Caki2 (cell line): ENCODE measurements around the gene NPEPPS. TPM values are rescaled to one million over a fixed set of nuclear protein-coding genes. Genes with fewer than 3 reads are reported as not detected.
A peak's percentile ranks its signal among the peaks of the same experiment; 100 is the strongest.

Experiments used
- DNase-seq: peaks from one replicate; pipeline ENCODE4 v3.0.0-alpha.2; 2015; ENCODE audit warnings: low read depth
- in situ Hi-C: cut with HindIII; loops from 2 replicates; pipeline ENCODE4 v1.10.0; 2016; ENCODE audit warnings: low sequenced_read_pairs, low pct_unique_long_range_greater_than_20kb, mixed read lengths
- total RNA-seq: library from RNA; depleted of rRNA; stranded (reverse); fragments of >200 nt; shearing (Covaris generic); gene quantifications from 2 replicates; pipeline ENCODE4 v1.2.3, GENCODE V29; 2014; ENCODE audit warnings: low replicate concordance

Gene NPEPPS
- total RNA-seq, 1 experiment from 2014 or later: 59.0 TPM

- no peak for DNase-seq
- in situ Hi-C loops: no loop called here
Measured at GRCh38 chr17:47618410-47618809, 87.5 kb downstream of the NPEPPS start.

GRCh38 chr17:47620503-47621245 is 89.8 kb downstream of the NPEPPS start:
- no peak for DNase-seq
- in situ Hi-C loops: no loop called here

GRCh38 chr17:47621293-47622179 is 90.6 kb downstream of the NPEPPS start:
- in situ Hi-C loops: no loop called here
- peak; percentile 80 for DNase-seq

- DNase-seq: no peak
- in situ Hi-C loops: no loop called here
Measured at GRCh38 chr17:47622180-47622549, 91.3 kb downstream of the NPEPPS start.

- in situ Hi-C loops: no loop called here
- no peak for DNase-seq
Measured at GRCh38 chr17:47624727-47625068, 93.8 kb downstream of the NPEPPS start.

GRCh38 chr17:47628014-47628566 is 97.2 kb downstream of the NPEPPS start:
- no peak for DNase-seq
- in situ Hi-C loops: no loop called here

GRCh38 chr17:47629826-47630225 is 98.9 kb downstream of the NPEPPS start:
- in situ Hi-C loops: no loop called here
- DNase-seq: no peak

- no peak for DNase-seq
- in situ Hi-C loops: no loop called here
Measured at GRCh38 chr17:47630614-47631013, 99.7 kb downstream of the NPEPPS start.

- DNase-seq: no peak
- in situ Hi-C loops: no loop called here
Measured at GRCh38 chr17:47632991-47633390, 102.1 kb downstream of the NPEPPS start.

GRCh38 chr17:47633996-47634395 is 103.1 kb downstream of the NPEPPS start:
- in situ Hi-C loops: no loop called here
- no peak for DNase-seq

- in situ Hi-C loops: no loop called here
- no peak for DNase-seq
Measured at GRCh38 chr17:47634870-47635269, 104.0 kb downstream of the NPEPPS start.

- in situ Hi-C loops: no loop called here
- DNase-seq: no peak
Measured at GRCh38 chr17:47635734-47636133, 104.8 kb downstream of the NPEPPS start.

- in situ Hi-C loops: no loop called here
- no peak for DNase-seq
Measured at GRCh38 chr17:47636273-47637030, 105.5 kb downstream of the NPEPPS start.

GRCh38 chr17:47638903-47639302 is 108.0 kb downstream of the NPEPPS start:
- in situ Hi-C loops: no loop called here
- DNase-seq: no peak

- in situ Hi-C loops: no loop called here
- no peak for DNase-seq
Measured at GRCh38 chr17:47640076-47640475, 109.2 kb downstream of the NPEPPS start.

GRCh38 chr17:47641202-47641601 is 110.3 kb downstream of the NPEPPS start:
- in situ Hi-C loops: no loop called here
- DNase-seq: no peak

- in situ Hi-C loops: no loop called here
- no peak for DNase-seq
Measured at GRCh38 chr17:47643116-47643515, 112.2 kb downstream of the NPEPPS start.

GRCh38 chr17:47644324-47644723 is 113.4 kb downstream of the NPEPPS start:
- in situ Hi-C loops: no loop called here
- DNase-seq: no peak
